Measurements from ENCODE around the gene HNRNPK.

Gene HNRNPK

DNA sequence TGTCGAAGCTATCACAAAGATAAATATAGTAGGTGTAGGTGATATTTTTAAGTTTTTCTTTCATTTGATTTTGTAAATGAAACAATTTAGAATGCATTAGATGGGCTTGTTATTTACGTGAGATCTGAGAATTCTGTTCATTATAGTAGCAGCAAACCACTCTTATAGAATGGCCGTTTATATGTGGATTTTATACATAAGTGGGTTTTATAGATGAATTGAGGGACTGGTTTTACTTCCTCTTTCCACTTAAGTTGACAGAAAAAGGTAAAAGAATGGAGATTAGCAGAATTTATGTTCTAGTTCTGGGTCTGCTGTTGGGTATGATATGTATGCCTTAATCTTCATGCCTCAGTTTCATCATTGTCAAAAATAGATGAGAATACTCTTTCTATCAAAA, 6.2 kb upstream of the HNRNPK start:
- Histone ChIP-seq H3K4me3 (ENCODE audit: insufficient read depth in 1 of 2, low read depth in 1 of 2, low read length in 2 of 2) (no peak overlapping the region), H3K27me3 (ENCODE audit: control insufficient read depth in 1 of 2, insufficient read depth in 1 of 2, low read length in 2 of 2) (no peaks in the 10 kb centered on the region), H3K36me3 (ENCODE audit: control insufficient read depth in 1 of 2, insufficient read depth in 2 of 2, low read depth in 1 of 2, low read length in 2 of 2) (peaks cover 0 to 4% of the 10 kb centered on the region in 2 experiments), H2BK12ac (ENCODE audit: low read length in 2 of 2) (no peak overlapping the region), H3K14ac (ENCODE audit: low read length in 2 of 2) (no peak overlapping the region), H4K91ac (ENCODE audit: low read length) (no peak overlapping the region), H4K8ac (ENCODE audit: low read length) (no peak overlapping the region), H3K18ac (ENCODE audit: low read depth in 1 of 2, low read length in 2 of 2) (no peak overlapping the region), H3K79me1 (replicated peaks; ENCODE audit: low read length, poor library complexity, severe bottlenecking) (peaks cover 9% of the 10 kb centered on the region), H3K4me1 (ENCODE audit: control insufficient read depth, insufficient read depth, low read depth, low read length) (peaks cover 8% of the 10 kb centered on the region), H3K4me2 (ENCODE audit: low read length, poor library complexity, severe bottlenecking) (no peak overlapping the region), H2BK15ac (ENCODE audit: low read depth, poor library complexity, severe bottlenecking) (no peak overlapping the region), H3K9me3 (ENCODE audit: control insufficient read depth, low read length) (no peaks in the 10 kb centered on the region), H2BK120ac (ENCODE audit: low read depth, low read length) (no peak overlapping the region), H2AK5ac (ENCODE audit: low read length, severe bottlenecking) (no peak overlapping the region), H2BK5ac (ENCODE audit: low read depth, low read length, poor library complexity, severe bottlenecking) (no peak overlapping the region), H3K27ac (ENCODE audit: low read length, poor library complexity, severe bottlenecking) (no peak overlapping the region), H3K9ac (ENCODE audit: low read length) (no peak overlapping the region), H2AFZ (ENCODE audit: low read depth, low read length) (no peak overlapping the region), H3K4ac (ENCODE audit: low read depth in 1 of 2, low read length in 2 of 2) (no peak overlapping the region), H3K23ac (ENCODE audit: low read length in 2 of 2) (no peak overlapping the region)
- WGBS = 100% methylated on average over 3 of the region's 3 CpGs
- no peak for DNase-seq

DNA sequence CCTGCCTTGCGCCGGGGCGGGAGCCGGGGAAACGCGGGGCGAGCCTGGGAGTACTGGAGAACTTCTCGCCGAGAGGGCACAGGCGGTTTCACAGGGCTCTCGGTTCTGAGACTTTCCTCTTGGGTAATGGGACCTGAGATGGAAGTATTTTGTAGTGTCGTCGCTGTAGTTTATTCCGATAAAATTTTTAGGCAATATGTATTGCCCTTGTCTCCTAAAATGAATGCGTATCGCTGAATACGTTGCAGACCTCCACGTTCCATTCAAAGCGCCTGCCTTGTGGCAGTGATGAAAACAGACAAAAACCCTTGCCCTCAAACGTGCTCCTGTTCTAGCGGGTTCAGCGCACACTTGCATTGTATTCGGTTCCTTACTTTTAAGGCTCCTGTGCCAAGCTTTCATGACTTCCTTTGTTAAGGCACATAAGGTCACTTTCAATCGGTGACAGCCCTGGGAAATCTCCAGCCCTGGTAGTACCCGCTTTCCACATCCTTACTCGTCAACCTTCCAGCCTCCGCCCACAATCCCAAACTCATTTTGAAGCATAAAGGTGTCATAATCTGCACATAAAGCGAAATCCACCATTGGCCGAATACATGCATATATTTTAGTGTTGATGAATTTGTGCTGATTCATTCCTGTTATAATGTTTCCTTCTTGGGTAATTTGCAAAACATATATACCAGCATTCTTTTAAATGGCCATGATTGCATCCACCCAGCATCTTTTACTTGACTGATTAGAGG, 1.3 kb upstream of the HNRNPK start:
- Histone ChIP-seq H2AFZ (ENCODE audit: low read depth, low read length) (peak overlapping the region; percentile 97), H3K9ac (ENCODE audit: low read length) (peak overlapping the region; percentile 99), H3K79me1 (replicated peaks; ENCODE audit: low read length, poor library complexity, severe bottlenecking) (peaks cover 1% of the 10 kb centered on the region), H2BK5ac (ENCODE audit: low read depth, low read length, poor library complexity, severe bottlenecking) (peak overlapping the region; percentile 84), H2BK15ac (ENCODE audit: low read depth, poor library complexity, severe bottlenecking) (no peak overlapping the region), H3K9me3 (ENCODE audit: control insufficient read depth, low read length) (no peaks in the 10 kb centered on the region), H2BK12ac (ENCODE audit: low read length in 2 of 2) (no peak overlapping the region), H2AK5ac (ENCODE audit: low read length, severe bottlenecking) (no peak overlapping the region), H4K8ac (ENCODE audit: low read length) (peak overlapping the region; percentile 47), H3K4ac (ENCODE audit: low read depth in 1 of 2, low read length in 2 of 2) (peak overlapping the region in 1 of 2 experiments; percentile 68), H3K4me3 (ENCODE audit: insufficient read depth in 1 of 2, low read depth in 1 of 2, low read length in 2 of 2) (peak overlapping the region; percentile 94 to 96), H3K18ac (ENCODE audit: low read depth in 1 of 2, low read length in 2 of 2) (peak overlapping the region; percentile 50 to 97), H3K27me3 (ENCODE audit: control insufficient read depth in 1 of 2, insufficient read depth in 1 of 2, low read length in 2 of 2) (no peaks in the 10 kb centered on the region), H4K91ac (ENCODE audit: low read length) (peak overlapping the region; percentile 93), H3K14ac (ENCODE audit: low read length in 2 of 2) (no peak overlapping the region), H3K4me2 (ENCODE audit: low read length, poor library complexity, severe bottlenecking) (peak overlapping the region; percentile 89), H3K27ac (ENCODE audit: low read length, poor library complexity, severe bottlenecking) (peak overlapping the region; percentile 41), H3K4me1 (ENCODE audit: control insufficient read depth, insufficient read depth, low read depth, low read length) (peaks cover 2% of the 10 kb centered on the region), H2BK120ac (ENCODE audit: low read depth, low read length) (no peak overlapping the region), H3K23ac (ENCODE audit: low read length in 2 of 2) (peak overlapping the region in 1 of 2 experiments; percentile 79), H3K36me3 (ENCODE audit: control insufficient read depth in 1 of 2, insufficient read depth in 2 of 2, low read depth in 1 of 2, low read length in 2 of 2) (peaks cover 0 to 19% of the 10 kb centered on the region in 2 experiments)
- DNase-seq = peak; percentile 63
- whole genome bisulfite sequencing = 1% methylated on average over 25 of the region's 29 CpGs

DNA sequence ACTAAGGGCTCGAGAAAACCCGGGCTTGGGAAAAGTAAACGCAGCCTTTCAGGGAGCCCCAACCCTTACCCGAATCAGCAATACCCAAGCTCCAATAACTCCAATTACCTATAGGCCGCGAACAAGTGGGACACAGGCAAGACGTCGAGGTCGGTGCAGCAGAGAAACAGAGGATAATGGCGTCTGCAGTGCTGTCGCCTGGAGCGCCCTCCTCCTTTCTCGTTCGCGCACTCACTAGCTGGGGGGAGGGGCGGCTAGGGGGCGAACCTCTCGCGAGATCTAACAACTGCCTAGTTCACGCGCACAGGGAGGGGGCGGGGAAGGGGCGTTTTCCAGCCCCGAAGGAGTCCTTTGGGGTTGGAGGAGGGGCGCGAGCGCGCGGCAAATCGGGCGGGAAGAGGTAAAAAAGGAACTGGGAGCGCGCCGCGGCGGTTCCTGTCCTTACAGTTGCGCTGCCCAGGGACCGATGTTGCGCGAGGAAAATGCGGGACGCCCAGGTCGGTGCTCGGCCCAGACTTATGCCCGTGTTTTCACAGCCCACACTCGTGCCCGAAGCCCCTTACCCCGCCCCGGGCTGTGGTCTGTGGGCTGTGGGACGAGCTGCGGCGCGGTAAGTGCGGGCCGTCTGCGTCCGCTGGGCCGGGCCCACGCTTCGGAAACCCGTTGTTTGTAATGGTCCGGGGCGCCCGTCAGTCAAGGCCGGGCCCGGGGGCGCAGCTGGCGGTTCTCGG, 545 bp upstream of the HNRNPK start, which contains the start of gene RMI1:
Gene RMI1, plus strand, starts transcription at position 411 of the 731 bp plus-strand sequence. CDS start 20,182 bp downstream, outside the sequence.
- Histone ChIP-seq H4K91ac (ENCODE audit: low read length) (peak within 1 kb of the TSS; percentile 99), H2AK5ac (ENCODE audit: low read length, severe bottlenecking) (peak within 1 kb of the TSS; percentile 100), H3K23ac (ENCODE audit: low read length in 2 of 2) (peak within 1 kb of the TSS; percentile 23 to 97), H3K79me1 (replicated peaks; ENCODE audit: low read length, poor library complexity, severe bottlenecking) (peaks cover 1% of the 10 kb centered on the region), H3K27ac (ENCODE audit: low read length, poor library complexity, severe bottlenecking) (peak within 1 kb of the TSS; percentile 100), H3K4me2 (ENCODE audit: low read length, poor library complexity, severe bottlenecking) (peak within 1 kb of the TSS; percentile 89), H4K8ac (ENCODE audit: low read length) (peak within 1 kb of the TSS; percentile 99), H3K4me1 (ENCODE audit: control insufficient read depth, insufficient read depth, low read depth, low read length) (peaks cover 2% of the 10 kb centered on the region), H3K4me3 (ENCODE audit: insufficient read depth in 1 of 2, low read depth in 1 of 2, low read length in 2 of 2) (peak within 1 kb of the TSS; percentile 94 to 96), H3K9ac (ENCODE audit: low read length) (peak within 1 kb of the TSS; percentile 99), H2BK5ac (ENCODE audit: low read depth, low read length, poor library complexity, severe bottlenecking) (peak within 1 kb of the TSS; percentile 95), H3K9me3 (ENCODE audit: control insufficient read depth, low read length) (no peaks in the 10 kb centered on the region), H2BK15ac (ENCODE audit: low read depth, poor library complexity, severe bottlenecking) (peak within 1 kb of the TSS; percentile 92), H2BK120ac (ENCODE audit: low read depth, low read length) (peak within 1 kb of the TSS; percentile 96), H3K14ac (ENCODE audit: low read length in 2 of 2) (peak within 1 kb of the TSS; percentile 79 to 100), H3K36me3 (ENCODE audit: control insufficient read depth in 1 of 2, insufficient read depth in 2 of 2, low read depth in 1 of 2, low read length in 2 of 2) (peaks cover under 1 to 26% of the 10 kb centered on the region in 2 experiments), H3K4ac (ENCODE audit: low read depth in 1 of 2, low read length in 2 of 2) (peak within 1 kb of the TSS; percentile 99 to 100), H3K18ac (ENCODE audit: low read depth in 1 of 2, low read length in 2 of 2) (peak within 1 kb of the TSS; percentile 100), H2BK12ac (ENCODE audit: low read length in 2 of 2) (peak within 1 kb of the TSS in 1 of 2 experiments; percentile 86), H2AFZ (ENCODE audit: low read depth, low read length) (peak within 1 kb of the TSS; percentile 97), H3K27me3 (ENCODE audit: control insufficient read depth in 1 of 2, insufficient read depth in 1 of 2, low read length in 2 of 2) (no peaks in the 10 kb centered on the region)
- WGBS = under 1% methylated on average over 67 of the region's 69 CpGs
- peak; percentile 98 for DNase-seq
